ENCODE data around the gene FAT3. TPM values are rescaled to one million over a fixed set of nuclear protein-coding genes. Genes with fewer than 3 reads are reported as not detected.

The FAT3 gene
- total RNA-seq, 1 experiment from 2014 or later = not detected

GRCh38 chr11:92226331-92227229 lies 2.0 kb downstream of the FAT3 start:
- DNase-seq (ENCODE audit: low spot score) = no peak
- in situ Hi-C loops (cut with HindIII; ENCODE audit: low sequenced_read_pairs) = no loop called here

- DNase-seq (ENCODE audit: low spot score) = no peak
- in situ Hi-C loops (cut with HindIII; ENCODE audit: low sequenced_read_pairs) = no loop called here
These were observed 2.7 kb downstream of the FAT3 start for GRCh38 chr11:92227230-92227814.

- in situ Hi-C loops (cut with HindIII; ENCODE audit: low sequenced_read_pairs) = no loop called here
- no peak for DNase-seq (ENCODE audit: low spot score)
These were observed 3.6 kb downstream of the FAT3 start for GRCh38 chr11:92227959-92228935.

- in situ Hi-C loops (cut with HindIII; ENCODE audit: low sequenced_read_pairs) = no loop called here
- DNase-seq (ENCODE audit: low spot score) = no peak
These were observed 12.2 kb downstream of the FAT3 start for GRCh38 chr11:92236856-92237255.

DNA sequence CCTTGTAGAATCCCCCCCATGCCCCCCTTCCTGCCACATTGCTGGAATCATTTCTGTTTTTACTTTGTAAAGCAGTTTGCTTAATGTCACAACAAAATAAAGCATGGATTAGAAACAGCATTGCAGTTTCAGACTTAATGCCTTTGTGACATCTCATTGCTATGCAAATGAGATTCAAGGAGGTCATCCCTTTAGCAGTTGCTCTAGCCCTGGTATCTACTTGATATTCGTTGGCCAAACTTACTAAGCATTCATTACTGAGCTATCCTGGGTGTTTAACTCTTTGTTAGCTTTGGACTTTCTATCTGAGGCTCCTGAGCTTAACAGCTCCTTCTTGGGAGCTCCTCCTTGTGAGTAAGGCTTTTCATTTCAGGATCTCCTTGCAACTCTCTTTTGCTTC lies 16.3 kb downstream of the FAT3 start:
- in situ Hi-C loops (cut with HindIII; ENCODE audit: low sequenced_read_pairs) = no loop called here
- no peak for DNase-seq (ENCODE audit: low spot score)

DNA sequence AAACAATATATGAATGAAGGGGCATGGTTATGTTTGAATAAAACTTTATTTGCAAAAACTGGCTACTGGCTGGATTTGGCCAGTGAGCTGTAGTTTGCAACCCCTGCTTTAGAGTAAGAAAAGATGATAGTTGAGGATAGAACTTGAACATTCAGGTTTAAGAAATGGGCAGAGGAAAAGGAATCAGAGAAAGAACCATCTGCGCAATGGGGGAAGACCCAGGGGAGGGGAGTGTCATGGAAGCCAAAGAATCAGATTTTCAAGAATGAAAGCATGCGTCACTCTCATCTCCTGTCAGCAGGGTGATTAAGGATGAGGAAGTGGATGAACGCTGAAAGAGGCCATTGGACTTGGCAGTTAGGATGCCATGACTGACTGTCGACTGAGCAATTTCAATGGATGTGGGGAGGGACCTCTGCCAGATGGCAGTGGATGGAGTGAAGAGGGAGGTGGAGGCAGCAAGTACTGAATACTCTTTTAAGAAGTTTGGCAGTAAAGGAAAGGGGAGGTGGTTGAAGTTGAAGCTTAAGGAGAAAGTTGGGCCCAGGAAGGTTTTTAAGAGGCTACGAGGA lies 21.2 kb downstream of the FAT3 start:
- DNase-seq (ENCODE audit: low spot score) = no peak
- in situ Hi-C loops (cut with HindIII; ENCODE audit: low sequenced_read_pairs) = no loop called here

GRCh38 chr11:92246630-92247029 lies 22.0 kb downstream of the FAT3 start:
- DNase-seq (ENCODE audit: low spot score) = no peak
- in situ Hi-C loops (cut with HindIII; ENCODE audit: low sequenced_read_pairs) = no loop called here

- in situ Hi-C loops (cut with HindIII; ENCODE audit: low sequenced_read_pairs) = no loop called here
- no peak for DNase-seq (ENCODE audit: low spot score)
These were observed 24.6 kb downstream of the FAT3 start for GRCh38 chr11:92249156-92249753.

GRCh38 chr11:92251980-92252379 lies 27.4 kb downstream of the FAT3 start:
- DNase-seq (ENCODE audit: low spot score) = no peak
- in situ Hi-C loops (cut with HindIII; ENCODE audit: low sequenced_read_pairs) = no loop called here

DNA sequence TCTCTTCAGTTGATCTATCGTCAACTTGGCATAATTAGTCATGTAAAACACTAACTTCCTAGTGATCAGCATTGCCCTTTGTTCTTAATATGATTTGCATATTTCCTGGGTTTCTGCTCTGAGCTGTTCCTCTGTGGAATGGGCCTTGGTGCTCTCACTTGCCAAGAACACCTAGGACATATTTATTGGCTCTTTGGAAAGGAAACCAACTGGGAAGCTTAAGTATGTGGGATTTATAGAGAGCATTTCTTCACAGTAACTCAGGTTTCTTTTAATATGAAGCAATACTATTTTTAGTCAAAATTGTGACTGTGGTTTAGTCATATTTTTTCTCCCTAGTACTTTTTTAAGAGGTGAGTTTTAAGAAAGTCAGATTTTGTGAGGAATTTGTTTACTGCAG lies 28.8 kb downstream of the FAT3 start:
- in situ Hi-C loops (cut with HindIII; ENCODE audit: low sequenced_read_pairs) = no loop called here
- no peak for DNase-seq (ENCODE audit: low spot score)

GRCh38 chr11:92253945-92254344 lies 29.3 kb downstream of the FAT3 start:
- DNase-seq (ENCODE audit: low spot score) = no peak
- in situ Hi-C loops (cut with HindIII; ENCODE audit: low sequenced_read_pairs) = no loop called here

DNA sequence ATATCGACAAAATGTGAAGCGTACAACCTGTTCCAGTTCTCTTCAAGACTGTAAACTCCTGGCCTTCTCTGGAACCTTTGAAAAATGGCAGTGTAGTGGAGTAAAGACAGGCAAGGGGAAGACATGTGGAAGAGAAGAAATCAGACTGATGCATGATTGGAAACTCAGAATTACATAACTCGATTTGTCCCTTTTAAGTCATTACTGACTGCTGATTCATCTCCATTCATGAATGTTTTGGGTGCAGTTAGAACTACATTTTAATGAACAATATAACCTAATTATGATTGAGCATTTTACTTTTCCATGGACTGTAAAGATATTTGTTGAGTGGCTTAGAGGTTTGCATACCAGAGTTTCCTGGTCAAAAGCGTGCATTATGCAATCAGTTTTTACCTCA lies 32.9 kb downstream of the FAT3 start:
- no peak for DNase-seq (ENCODE audit: low spot score)
- in situ Hi-C loops (cut with HindIII; ENCODE audit: low sequenced_read_pairs) = no loop called here

DNA sequence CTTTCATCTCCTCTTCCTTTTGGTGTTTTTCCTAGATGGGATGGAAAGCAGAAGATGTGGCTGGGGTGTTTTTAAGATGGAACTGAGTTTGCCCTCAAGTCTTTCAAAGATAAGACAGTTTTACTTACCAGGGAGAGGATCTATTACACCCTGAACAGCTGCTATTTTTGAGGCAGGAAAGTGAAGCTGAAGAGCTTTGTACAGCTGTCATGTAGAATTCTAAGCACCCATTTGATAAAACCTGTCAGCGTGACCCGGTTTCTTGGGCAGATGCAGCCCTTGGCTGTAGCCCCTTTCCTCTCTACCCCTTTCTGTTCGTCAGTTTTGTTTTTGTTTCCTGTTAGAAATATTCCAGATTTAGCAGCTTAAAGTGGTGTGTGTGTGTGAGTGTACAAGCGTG lies 35.2 kb downstream of the FAT3 start:
- no peak for DNase-seq (ENCODE audit: low spot score)
- in situ Hi-C loops (cut with HindIII; ENCODE audit: low sequenced_read_pairs) = no loop called here

DNA sequence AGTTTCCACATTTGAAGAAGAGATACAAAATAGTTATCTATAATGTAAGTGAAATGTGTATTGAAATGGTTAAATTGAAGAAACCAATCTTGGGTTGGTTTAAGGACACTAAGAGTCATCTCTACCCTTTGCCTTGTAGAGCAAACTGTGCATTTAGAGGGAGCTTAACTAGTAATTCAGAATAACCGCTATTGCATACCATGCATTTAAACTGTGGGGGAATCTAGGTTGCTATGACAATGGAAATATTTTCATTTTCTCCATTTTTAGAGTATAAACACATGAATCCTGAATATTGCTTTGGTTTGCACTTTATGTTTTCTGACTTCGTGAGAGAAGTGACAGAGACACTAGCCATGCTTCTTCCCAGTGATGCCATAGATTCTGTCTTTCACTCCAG lies 39.7 kb downstream of the FAT3 start:
- in situ Hi-C loops (cut with HindIII; ENCODE audit: low sequenced_read_pairs) = no loop called here

GRCh38 chr11:92266806-92267205 lies 42.2 kb downstream of the FAT3 start:
- no peak for DNase-seq (ENCODE audit: low spot score)
- in situ Hi-C loops (cut with HindIII; ENCODE audit: low sequenced_read_pairs) = no loop called here

More for the DNA sequence above, 39.7 kb downstream of the FAT3 start:
- DNase-seq (ENCODE audit: low spot score) = no peak

DNA sequence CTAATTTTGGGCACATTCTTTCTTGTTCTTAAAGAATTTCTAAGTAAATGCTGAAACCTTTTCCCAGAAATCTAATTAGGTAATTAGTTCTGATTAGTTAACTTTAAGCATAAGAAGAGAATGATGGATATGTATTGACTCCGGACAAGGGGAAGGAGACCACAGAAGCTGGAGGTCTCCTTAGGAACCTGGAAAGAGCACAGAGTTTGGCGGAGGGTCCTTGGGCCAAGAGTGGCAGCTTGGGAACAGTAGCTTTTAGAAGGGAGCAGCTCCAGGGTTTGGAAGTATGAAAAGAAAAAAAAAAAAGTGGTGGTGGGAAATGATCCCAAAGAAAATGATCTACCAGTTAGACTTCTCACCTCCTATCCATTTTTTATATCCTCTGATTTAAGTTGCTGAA lies 42.7 kb downstream of the FAT3 start:
- in situ Hi-C loops (cut with HindIII; ENCODE audit: low sequenced_read_pairs) = no loop called here
- no peak for DNase-seq (ENCODE audit: low spot score)

DNA sequence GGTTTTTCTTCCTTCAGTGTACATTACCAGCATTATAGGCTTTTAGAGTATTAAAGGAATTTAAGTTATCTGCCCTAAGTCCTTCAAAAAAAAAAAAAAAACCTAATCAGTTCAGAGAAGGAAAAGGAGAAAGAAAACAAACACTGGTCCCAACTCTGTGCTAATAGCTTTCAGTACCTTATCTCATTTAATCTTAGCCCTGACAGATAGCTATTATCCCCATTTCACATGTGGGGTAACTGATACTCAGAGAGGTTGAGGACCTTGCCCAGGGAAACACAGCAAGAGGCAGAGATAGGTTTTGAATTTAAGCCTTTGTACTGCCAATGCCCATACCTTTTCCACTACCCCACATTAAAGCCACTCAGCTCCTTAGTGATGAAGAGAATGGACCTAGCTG lies 43.4 kb downstream of the FAT3 start:
- no peak for DNase-seq (ENCODE audit: low spot score)
- in situ Hi-C loops (cut with HindIII; ENCODE audit: low sequenced_read_pairs) = no loop called here

- DNase-seq (ENCODE audit: low spot score) = no peak
- in situ Hi-C loops (cut with HindIII; ENCODE audit: low sequenced_read_pairs) = no loop called here
These were observed 43.9 kb downstream of the FAT3 start for GRCh38 chr11:92268546-92268945.

- DNase-seq (ENCODE audit: low spot score) = no peak
These were observed 44.4 kb downstream of the FAT3 start for GRCh38 chr11:92269021-92269420.

More at GRCh38 chr11:92269021-92269420, 44.4 kb downstream of the FAT3 start:
- in situ Hi-C loops (cut with HindIII; ENCODE audit: low sequenced_read_pairs) = no loop called here
